NCI-H526 (cell line): ENCODE data around the gene CTBP2.
A peak's percentile ranks its signal among the peaks of the same experiment; 100 is the strongest.

Source experiments
- DNase-seq, 2 experiments: peaks; one replicate each; lab custom pipeline; 2025; lab: John Stamatoyannopoulos, UW

Gene CTBP2

GRCh38 chr10:125043841-125044658, 116.3 kb downstream of the CTBP2 start:
- no peak for DNase-seq

GRCh38 chr10:125041856-125042506, 118.4 kb downstream of the CTBP2 start:
- DNase-seq, result no peak

- DNase-seq, result no peak
These were observed 121.0 kb downstream of the CTBP2 start for GRCh38 chr10:125039354-125039769.

GRCh38 chr10:125038637-125039036, 121.7 kb downstream of the CTBP2 start:
- peak in 1 of 2 experiments; percentile 17 for DNase-seq

DNA sequence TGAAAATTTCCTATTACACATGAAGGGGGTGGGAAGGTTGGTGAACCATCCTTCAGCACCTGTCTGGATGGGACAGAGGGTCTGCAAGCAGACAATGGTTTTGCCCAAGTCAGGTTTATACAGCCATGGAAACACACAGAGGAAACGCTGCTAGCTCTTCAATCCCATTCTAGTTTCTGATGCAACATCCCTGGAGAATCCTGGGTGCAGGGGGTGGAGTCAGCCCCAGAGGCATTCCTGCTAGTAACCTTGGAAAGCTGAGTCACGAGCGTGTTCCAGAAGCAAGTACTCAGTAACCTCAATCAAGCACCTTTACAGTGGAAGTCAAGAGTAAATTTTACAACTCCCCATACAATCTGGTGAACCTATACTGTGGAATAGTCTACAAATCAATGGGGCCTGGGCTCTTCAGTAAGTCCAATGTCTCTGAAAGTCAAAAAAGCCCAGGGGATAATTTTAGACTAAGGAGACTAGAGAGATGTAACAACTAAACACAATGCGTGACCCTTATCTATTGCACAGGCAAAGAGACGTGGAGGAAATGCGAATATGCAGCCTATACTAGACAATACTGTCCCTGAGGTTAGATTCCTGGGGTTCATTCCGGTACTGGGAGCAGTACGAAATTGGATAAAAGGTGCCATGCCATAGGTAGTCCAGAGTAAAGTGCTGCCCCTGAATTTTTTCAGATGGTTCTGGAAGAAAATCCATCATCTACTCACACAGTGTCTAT, 123.1 kb downstream of the CTBP2 start:
- DNase-seq, result no peak

DNA sequence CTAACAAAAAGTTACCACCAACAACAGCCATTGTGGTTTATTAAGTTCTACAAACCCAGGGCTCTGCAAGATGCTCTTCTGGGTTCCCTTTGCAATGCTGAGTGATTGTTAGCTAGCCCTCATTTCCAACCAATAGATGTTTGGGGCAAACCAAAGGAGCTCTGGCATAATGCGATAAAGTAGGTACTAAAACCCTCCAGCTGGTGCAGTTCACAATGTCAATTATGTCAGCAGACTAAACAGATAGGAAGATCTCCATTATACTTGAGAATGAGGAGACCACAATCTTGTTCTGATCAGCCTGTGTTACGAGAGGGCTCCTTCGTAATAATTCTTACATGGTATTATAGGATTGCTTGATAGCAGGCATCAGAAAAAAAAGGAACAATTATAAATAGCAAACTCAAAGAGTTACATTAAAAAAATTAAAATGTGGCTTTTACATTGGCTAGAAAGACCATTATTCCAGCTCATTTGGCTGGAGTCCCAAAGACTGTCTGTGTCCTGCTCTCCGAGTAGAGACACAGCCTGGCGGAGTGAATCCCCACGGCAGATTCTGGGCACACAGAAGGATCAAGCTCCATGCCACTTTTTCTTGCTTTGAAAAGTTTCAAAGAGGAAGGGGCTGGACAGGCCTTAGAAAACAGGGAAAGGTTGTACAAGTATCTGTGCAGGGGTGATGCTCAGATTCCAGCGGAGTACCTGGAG, 124.6 kb downstream of the CTBP2 start:
- no peak for DNase-seq

DNA sequence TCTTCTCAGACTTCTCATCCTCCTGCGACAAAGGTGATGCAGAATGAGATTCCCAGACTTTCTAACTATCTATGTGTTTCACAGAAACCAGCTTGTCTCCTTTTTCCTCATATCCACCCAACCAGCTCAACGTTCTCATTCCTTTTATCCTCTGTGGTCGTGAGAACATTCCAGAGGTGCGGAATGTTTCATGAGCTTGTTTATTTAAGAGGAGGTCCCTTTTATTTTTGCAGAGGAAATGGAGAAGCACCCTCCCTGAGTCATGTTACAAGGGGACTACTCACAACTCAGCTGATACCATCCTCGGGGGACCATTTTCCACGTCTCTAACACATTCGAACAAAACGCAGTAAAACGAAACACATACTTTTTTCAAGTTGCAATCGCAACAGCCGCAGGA, 125.2 kb downstream of the CTBP2 start:
- DNase-seq, result no peak

DNA sequence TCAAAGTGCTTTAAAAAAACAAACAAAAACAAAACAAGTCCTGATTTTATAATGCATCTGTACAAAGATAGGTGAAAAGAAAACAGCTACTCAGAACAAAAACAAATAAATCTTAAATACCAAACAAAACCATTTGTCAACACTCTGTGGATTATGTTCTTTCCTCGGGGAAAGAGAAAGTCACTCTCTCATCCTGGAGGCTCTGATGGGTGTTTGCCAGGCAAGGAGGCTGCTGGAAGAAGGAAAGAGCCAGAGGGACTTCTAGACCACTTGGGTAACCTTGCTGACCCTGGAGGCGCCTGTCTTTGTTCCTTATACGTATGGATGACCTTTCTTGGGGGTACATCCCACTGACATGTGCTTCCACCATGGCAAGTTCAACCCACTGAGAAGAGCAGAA, 125.7 kb downstream of the CTBP2 start:
- DNase-seq, result no peak

DNA sequence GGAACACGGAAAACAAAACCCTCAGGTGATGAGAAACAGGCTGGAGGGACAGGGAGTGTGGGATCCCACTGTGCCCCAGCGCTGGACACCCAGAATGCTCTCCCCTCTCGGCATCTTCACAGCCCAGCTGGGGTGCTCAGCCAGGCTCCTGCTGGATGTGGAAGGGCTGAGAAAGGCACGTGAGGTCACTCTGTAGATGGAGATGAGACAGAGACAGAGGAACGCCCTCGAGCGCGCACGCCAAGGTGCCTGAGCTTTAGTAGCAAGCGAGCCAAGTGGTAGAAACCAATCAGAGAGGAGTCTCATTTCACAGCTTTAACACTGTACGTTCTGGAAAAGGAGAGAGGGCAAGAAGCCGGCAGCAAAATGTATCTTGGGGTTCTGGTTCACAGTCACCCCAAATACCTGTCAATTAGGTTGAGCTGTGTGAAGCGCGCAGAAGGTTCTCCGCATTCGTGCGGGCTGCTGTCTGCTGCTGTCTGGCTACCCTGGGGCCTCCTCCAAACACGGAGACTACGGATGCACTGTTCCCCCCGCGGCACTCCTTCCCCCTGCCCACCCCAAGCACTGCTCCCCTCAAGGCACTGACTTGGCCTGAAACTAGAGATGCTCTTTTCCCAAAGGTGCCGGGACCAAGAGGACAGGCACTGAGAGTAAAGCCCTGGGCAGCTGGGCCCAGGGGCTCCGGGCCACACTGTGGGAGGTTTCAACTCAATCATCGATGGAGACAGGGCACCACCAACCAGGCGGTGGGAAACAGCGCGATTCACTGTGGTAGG, 127.0 kb downstream of the CTBP2 start:
- no peak for DNase-seq

GRCh38 chr10:125032474-125033020, 127.8 kb downstream of the CTBP2 start:
- no peak for DNase-seq

GRCh38 chr10:125030567-125031197, 129.7 kb downstream of the CTBP2 start:
- no peak for DNase-seq

- DNase-seq, result no peak
These were observed 130.7 kb downstream of the CTBP2 start for GRCh38 chr10:125029584-125030242.

DNA sequence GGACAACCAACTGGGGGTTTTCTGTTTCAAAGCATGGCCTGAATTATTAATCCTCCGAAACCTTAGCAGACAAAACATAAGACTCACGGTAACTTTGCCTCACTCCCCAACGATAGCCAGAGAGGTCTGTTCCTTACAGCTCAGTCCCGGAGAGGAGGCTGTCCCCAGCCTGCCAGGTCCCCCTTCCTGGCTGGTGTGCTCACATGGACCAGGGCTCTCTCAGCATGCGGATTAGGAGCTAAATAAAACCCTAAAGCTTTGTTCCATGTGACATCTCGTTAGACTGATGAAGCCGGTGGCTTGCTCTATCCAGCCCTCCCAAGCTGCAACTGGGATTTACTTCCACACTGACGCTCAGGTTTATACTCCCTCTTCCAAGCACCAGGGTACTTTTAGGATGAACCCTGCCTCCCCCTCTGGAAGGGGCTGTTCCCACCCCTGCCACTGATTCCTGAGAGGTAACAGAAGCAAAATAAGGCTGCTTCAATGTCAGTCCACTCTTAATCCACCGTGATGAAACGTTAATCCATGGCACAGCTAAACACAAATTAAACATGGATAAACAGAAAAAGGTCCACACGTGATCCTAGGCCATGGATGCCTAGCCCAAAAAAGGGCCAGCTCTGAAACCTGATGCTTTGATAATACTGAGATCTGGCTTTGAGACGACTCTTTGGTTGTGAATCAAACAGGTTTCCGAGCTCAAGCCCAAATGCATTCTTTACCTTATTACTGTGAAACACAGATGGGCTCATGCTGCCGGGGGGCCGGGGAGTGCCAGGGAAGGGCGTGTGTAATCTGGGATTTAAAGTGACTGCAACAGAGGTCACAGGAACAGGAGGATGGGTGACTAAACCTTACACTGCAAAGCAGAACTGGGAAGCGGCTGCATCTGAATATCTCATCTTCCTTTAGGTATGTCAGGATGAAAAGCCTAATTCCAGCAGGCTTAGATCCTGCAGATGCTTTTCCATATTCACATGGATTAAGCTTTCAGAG, 132.2 kb downstream of the CTBP2 start:
- DNase-seq, result no peak

DNA sequence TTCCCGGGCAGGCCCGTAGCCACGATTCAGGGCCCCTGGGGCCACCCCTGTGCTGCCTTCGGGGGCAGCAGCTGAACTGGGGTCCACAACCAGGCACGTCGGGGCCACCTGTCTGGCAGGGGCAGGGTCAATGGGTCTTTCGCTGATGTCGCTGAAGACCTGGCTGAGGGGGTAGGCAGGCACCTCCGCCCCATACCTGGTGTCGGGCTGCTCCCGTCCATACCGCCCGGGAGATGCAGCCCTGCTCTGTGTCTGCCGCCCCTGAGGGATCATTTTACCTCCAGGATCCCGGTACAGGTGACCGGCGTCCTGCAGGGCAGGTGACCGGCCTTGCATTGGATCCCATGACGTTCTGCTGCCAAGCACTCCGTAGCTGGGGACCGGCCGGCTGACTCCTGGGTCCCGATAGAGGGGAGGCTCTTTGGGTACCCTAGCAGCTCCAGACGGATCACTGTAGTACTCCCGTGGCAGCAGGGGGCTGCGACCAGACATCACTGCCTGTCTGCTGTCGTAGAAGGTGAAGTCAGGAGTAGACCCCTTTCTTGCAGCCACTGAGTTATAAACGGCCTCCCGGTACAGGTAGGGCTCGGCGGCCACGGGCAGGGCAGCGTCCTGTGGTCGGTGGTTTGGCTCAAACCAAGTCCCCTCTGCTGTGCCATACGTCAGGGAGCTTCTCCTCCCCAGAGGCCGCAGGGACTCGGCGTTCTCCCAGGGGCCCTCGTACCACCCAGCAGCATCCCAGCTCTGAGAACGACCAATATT, 133.2 kb downstream of the CTBP2 start:
- no peak for DNase-seq

GRCh38 chr10:125026036-125026931, 134.1 kb downstream of the CTBP2 start:
- no peak for DNase-seq

GRCh38 chr10:125025341-125025740, 135.0 kb downstream of the CTBP2 start:
- DNase-seq, result peak in 1 of 2 experiments; percentile 18
